ENCODE measurements around the gene UBR3.
"Not testable (repeated sequence)": the region's sequence is repeated elsewhere in the genome, so short reads cannot be mapped to it uniquely, and the experiment has no call there.

The UBR3 gene

GRCh38 chr2:170121689-170122088 is 294.4 kb downstream of the UBR3 start:
- DNase-seq: no peak

- no peak for DNase-seq
Measured at GRCh38 chr2:170122883-170123547, 295.8 kb downstream of the UBR3 start.

GRCh38 chr2:170123593-170123992 is 296.3 kb downstream of the UBR3 start:
- no peak for DNase-seq

- DNase-seq: not testable (repeated sequence)
Measured at GRCh38 chr2:170126138-170126728, 299.0 kb downstream of the UBR3 start.
